A673 (cell line): ENCODE measurements around the gene RP9.

Experiments used
- CTCF ChIP-seq: fragments of 300-800, 200-600 bp; sonication (generic); conservative IDR thresholded peaks from 2 replicates; pipeline ENCODE4 v1.5.1; 2017; ENCODE audit warnings: low read depth, mild to moderate bottlenecking, antibody characterized with exemption, low read length, moderate library complexity, mixed read lengths
- EZH2 ChIP-seq: fragments of 200-600 bp; sonication (generic); IDR thresholded peaks from 2 replicates; pipeline ENCODE4 v1.6.1; 2017; ENCODE audit warnings: borderline replicate concordance, low read depth, mild to moderate bottlenecking, mixed read lengths, antibody characterized with exemption, low read length; ENCODE audit not compliant: poor library complexity, severe bottlenecking

- no peak for TF ChIP-seq CTCF
- TF ChIP-seq EZH2 = no peak
Measured at GRCh38 chr7:33109758-33110238, 594 bp upstream of the RP9 start.
